ENCODE data around the gene ITPR3. TPM values are rescaled to one million over a fixed set of nuclear protein-coding genes. Genes with fewer than 3 reads are reported as not detected.
A peak's percentile ranks its signal among the peaks of the same experiment; 100 is the strongest.

ITPR3 gene
- total RNA-seq, 2 donors from 2014 or later, result 39.2 to 50.8 TPM

DNA sequence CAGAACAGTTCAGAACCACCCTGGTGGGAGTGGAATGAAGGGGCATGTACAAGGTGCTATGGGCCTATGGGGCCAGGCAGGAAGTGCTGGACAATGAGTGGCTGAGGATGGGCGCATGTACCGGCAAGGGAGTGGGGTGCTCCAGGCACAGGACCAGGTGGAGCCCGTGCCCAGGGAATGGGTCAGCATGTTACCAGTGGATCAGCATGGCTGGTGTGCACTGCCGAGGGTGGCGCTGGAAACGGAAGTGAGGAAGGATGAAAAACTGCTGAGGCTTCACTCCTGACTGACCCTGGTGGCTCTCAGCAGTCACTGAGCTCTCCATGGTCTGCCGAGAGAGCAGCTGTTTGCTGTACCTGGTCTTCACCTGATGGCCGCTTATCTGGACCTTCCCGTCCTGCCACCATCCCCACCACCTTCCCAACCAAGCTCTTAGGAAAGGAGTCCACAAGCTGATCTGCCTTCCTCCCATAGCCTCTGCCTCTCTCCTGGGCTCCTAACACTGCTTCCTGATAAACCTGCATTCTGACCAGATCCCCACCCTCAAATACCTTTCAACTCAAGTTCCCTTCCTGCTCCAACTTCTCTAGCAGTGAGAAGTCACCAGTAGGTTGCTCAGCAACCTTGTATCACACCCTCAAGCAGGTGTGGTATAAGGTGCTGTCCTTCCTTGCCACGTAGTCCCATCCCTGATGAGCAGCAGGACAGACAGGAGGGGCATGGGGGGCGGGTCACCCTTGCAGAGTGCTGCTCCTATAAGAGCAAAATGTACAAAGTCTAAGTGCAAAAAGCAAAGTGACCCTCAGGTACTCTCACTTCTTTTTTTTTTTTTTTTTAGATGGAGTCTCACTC is 83.3 kb downstream of the ITPR3 start:
- ATAC-seq (no peak), DNase-seq (ENCODE audit: low spot score in 2 of 2) (no peak)
- peak overlapping the region in 1 of 2 donors; percentile 11 for H3K27ac Mint-ChIP-seq
- no peaks in the 10 kb centered on the region for H3K9me3 Mint-ChIP-seq
- peaks cover 11 to 13% of the 10 kb centered on the region in 2 donors for H3K36me3 Mint-ChIP-seq

DNA sequence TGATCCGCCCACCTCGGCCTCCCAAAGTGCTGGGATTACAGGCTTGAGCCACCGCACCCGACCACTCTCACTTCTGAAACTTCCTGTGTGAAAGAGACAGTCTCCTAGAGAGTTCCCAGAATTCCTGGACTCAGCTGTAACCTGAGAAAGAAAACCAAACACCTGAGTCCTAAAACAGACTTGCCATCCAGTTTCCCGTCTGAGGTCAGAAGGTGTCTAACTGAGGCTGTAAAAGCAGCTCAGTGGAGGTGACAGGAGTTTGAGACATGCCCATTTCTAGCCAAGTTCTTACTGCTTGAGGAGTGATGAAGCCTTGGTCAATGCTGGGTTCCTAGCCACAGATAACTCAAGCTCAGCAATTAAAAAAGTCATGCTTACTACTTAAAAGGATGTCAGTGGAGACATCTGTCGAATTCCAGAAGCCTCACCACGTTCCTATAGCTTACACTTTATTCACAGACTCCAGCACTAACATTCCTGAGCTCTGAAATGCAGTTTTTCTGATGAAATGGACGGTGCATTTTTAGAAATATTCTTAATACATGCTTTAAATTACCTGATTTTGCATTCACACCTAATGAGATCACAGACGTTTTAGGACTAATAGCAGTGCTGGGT is 84.3 kb downstream of the ITPR3 start:
- ATAC-seq (no peak), DNase-seq (ENCODE audit: low spot score in 2 of 2) (no peak)
- H3K36me3 Mint-ChIP-seq, result peaks cover 20 to 21% of the 10 kb centered on the region in 2 donors
- peak overlapping the region in 1 of 2 donors; percentile 63 for H3K27ac Mint-ChIP-seq
- no peaks in the 10 kb centered on the region for H3K9me3 Mint-ChIP-seq

DNA sequence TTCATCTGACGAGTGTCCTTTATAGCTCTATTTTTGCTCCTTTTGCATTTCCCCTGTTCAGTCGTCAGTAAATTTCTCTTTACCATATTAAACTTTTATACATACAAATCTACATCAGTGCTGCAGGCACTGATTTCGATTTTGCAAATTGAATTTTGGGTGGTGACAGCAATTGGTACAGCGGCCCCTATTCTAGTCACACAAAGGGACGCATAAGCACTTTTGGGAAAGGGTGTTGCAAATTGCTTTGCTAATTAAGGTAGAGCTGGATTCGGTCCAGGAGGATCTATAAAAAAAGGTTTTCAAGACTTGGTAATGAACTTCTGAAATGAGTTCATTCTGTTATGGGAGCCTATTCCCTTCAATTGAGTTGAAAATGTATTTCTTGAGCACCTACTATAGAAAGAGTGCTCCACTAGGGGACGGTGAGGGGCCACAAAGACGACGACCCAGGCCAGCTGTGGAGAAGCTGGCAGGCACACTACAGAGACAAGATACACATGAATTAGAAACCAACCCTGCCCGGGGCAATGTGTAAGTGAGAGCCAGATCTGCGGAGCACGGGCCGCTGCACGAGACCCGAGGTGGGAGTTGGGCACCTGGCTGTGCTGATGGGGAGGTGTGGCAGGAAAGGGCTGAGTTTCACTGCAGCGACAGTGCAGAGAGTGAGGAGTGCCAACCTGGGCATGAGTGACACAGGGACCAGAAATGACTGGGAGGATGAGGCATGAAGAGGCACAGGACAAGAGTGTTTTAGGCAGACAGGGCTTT is 85.0 kb downstream of the ITPR3 start:
- Mint-ChIP-seq H3K27ac (no peak overlapping the region), H3K36me3 (peaks cover 25 to 28% of the 10 kb centered on the region in 2 donors), H3K9me3 (no peaks in the 10 kb centered on the region)
- no peak for DNase-seq (ENCODE audit: low spot score in 2 of 2)
- ATAC-seq, result no peak

GRCh38 chr6:33707771-33708170 is 86.6 kb downstream of the ITPR3 start:
- DNase-seq (ENCODE audit: low spot score in 2 of 2) (no peak), ATAC-seq (no peak)
- Mint-ChIP-seq H3K9me3 (no peaks in the 10 kb centered on the region), H3K36me3 (peaks cover 30 to 31% of the 10 kb centered on the region in 2 donors), H3K27ac (peak overlapping the region; percentile 18 to 57)

GRCh38 chr6:33708516-33709204 is 87.5 kb downstream of the ITPR3 start:
- DNase-seq (ENCODE audit: low spot score in 2 of 2) (no peak), ATAC-seq (no peak)
- Mint-ChIP-seq H3K9me3 (no peaks in the 10 kb centered on the region), H3K36me3 (peaks cover 30 to 31% of the 10 kb centered on the region in 2 donors), H3K27ac (peak overlapping the region in 1 of 2 donors; percentile 57)

DNA sequence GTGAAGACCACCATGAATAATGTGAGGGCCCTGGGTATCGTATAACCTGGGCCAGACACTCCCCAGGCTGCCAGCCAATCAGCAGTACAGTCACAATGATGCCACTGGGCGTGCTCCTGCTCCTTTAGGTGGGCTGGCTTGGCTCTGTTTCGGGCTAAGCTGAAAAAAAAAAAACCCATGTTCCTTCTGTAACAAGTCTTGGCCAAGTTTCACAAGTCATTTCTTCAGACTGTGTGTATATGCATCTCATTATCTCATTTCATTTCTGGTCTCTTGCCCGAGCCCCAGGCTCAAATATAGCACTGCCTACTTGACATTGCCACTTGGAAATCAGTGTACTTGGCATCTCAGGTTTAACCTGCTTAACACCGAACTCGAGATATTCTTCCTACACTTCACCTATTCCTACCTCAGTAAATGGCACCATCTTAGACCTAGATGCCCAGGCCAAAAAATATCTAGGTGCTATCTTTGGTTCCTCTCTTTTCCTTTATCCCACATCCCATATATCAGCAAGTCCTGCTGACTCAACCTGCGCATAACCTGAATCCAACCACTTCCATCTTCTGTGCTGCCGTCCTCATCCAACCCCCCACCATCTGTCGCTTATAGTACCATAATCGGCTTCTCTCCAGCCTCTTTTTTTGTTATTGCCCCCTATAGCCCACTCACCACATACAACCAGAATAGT is 88.6 kb downstream of the ITPR3 start:
- Mint-ChIP-seq H3K9me3 (no peaks in the 10 kb centered on the region), H3K36me3 (peaks cover 30 to 31% of the 10 kb centered on the region in 2 donors), H3K27ac (peak overlapping the region in 1 of 2 donors; percentile 97)
- ATAC-seq, result no peak
- no peak for DNase-seq (ENCODE audit: low spot score in 2 of 2)

GRCh38 chr6:33710296-33711121 is 89.4 kb downstream of the ITPR3 start:
- H3K9me3 Mint-ChIP-seq, result no peaks in the 10 kb centered on the region
- ATAC-seq (peak in 1 of 2 donors; percentile 12), DNase-seq (ENCODE audit: low spot score in 2 of 2) (no peak)
- H3K27ac Mint-ChIP-seq, result peak overlapping the region; percentile 97 to 100
- peaks cover 30 to 31% of the 10 kb centered on the region in 2 donors for H3K36me3 Mint-ChIP-seq

GRCh38 chr6:33711140-33712129 is 90.3 kb downstream of the ITPR3 start, which contains the start of gene UQCC2:
UQCC2 (minus strand) TSS chr6:33711700; CDS start chr6:33711686, 14 bp downstream.
- H3K9me3 Mint-ChIP-seq, result no peaks in the 10 kb centered on the region
- DNase-seq (ENCODE audit: low spot score in 2 of 2) (peak; percentile 95 to 97), ATAC-seq (peak; percentile 95 to 96)
- peak within 1 kb of the TSS; percentile 97 to 100 for H3K27ac Mint-ChIP-seq
- H3K36me3 Mint-ChIP-seq, result peaks cover 30 to 31% of the 10 kb centered on the region in 2 donors

- peaks cover 28 to 30% of the 10 kb centered on the region in 2 donors for H3K36me3 Mint-ChIP-seq
- no peak overlapping the region for H3K27ac Mint-ChIP-seq
- DNase-seq (ENCODE audit: low spot score in 2 of 2), result no peak
- no peaks in the 10 kb centered on the region for H3K9me3 Mint-ChIP-seq
- no peak for ATAC-seq
Observed at GRCh38 chr6:33712914-33713313, 91.8 kb downstream of the ITPR3 start.

DNA sequence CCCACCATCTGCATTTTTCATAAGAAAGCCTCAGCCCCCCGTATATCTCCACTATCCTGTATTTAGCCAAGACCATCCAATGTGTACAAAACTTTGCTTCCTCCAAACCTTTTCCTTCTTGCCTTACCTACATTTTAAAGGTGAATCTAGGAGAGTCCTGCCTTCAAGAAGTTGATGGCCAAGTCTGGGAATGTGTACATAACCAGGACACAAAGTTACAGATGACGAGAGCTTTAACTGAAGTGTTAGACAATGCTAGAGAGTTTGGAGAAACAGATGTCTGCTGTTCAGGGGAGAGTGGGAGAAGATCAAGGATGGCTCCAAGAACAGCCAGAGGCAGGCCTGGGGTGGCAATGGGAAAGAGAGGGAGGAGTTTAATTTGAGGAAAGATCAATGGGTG is 92.7 kb downstream of the ITPR3 start:
- peaks cover 23 to 25% of the 10 kb centered on the region in 2 donors for H3K36me3 Mint-ChIP-seq
- H3K9me3 Mint-ChIP-seq, result no peaks in the 10 kb centered on the region
- no peak overlapping the region for H3K27ac Mint-ChIP-seq
- ATAC-seq (no peak), DNase-seq (ENCODE audit: low spot score in 2 of 2) (no peak)

DNA sequence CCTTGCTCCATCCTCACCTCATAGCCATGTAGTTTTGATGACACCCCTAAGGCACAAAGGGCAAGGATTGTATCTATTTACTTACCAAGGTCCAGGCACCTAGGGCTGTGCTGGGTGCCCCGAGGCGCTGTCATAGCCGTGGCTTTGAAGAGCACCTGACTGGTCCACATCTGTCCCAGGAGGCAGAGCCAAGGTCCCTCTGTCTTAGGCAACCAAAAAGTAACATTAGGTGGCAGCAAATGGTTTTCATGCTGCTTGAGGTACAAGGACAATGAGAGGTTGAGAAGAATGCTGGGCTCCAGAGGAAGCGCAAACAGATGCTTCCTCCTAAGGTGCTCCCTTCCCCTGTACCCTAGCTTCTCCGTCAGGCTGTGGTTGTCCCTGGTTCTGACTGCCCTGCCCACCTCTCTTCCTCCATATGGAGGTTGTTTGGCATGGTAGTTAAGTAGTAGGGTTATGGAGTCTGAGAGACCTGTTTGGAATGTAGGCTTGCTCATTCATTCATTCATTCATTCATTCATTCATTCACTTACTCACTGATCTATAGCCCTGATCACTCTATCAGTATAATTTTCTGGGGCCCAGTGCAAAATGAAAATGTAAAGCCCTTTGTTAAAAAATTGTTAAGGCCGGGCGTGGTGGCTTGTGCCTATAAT is 93.4 kb downstream of the ITPR3 start:
- DNase-seq (ENCODE audit: low spot score in 2 of 2) (no peak), ATAC-seq (no peak)
- Mint-ChIP-seq H3K36me3 (peaks cover 17 to 19% of the 10 kb centered on the region in 2 donors), H3K27ac (no peak overlapping the region), H3K9me3 (no peaks in the 10 kb centered on the region)

DNA sequence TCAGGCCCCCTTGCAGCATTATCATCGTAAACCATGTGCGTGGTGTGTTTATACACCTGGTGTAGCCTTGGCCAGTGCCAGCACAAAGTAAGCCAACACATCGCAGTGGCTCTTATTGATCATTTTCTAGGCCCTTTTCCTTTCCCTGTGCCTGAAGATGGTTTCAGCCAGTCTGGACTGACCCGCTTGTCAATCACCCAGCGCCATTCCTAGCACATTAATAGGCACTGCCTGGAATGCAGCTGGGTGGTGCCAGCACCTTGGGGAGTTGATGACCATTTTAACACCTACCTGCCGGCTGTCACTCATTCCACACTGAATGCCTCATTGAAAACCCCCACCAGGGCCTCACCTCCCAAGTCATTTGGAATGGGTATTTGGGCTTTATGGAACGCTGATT is 95.3 kb downstream of the ITPR3 start:
- ATAC-seq (no peak), DNase-seq (ENCODE audit: low spot score in 2 of 2) (no peak)
- no peaks in the 10 kb centered on the region for H3K9me3 Mint-ChIP-seq
- H3K36me3 Mint-ChIP-seq, result peaks cover 0 to 3% of the 10 kb centered on the region in 2 donors
- H3K27ac Mint-ChIP-seq, result no peak overlapping the region

GRCh38 chr6:33716890-33717632 is 95.9 kb downstream of the ITPR3 start:
- Mint-ChIP-seq H3K36me3 (no peaks in the 10 kb centered on the region), H3K27ac (no peak overlapping the region), H3K9me3 (no peaks in the 10 kb centered on the region)
- no peak for ATAC-seq
- DNase-seq (ENCODE audit: low spot score in 2 of 2), result no peak
